ENCODE measurements around the gene FNDC5. TPM values are rescaled to one million over a fixed set of nuclear protein-coding genes. Genes with fewer than 3 reads are reported as not detected.

FNDC5 gene
- total and polyA plus RNA-seq, 9 of the 15 experiments (the other 6 are each of a cell fraction or from before 2014, with no cell fraction given) = 0.06 to 2.1 (median 0.22) TPM

- Histone ChIP-seq H3K79me2 (ENCODE audit: control insufficient read depth, insufficient read depth, low read length) (no peaks in the 10 kb centered on the region), H3K9me1 (ENCODE audit: control insufficient read depth, insufficient read depth, low read length) (no peaks in the 10 kb centered on the region), H2AFZ (ENCODE audit: low read depth, low read length) (no peak overlapping the region), H3K4me1 (replicated peaks in 1 of 2; ENCODE audit: control insufficient read depth in 2 of 2, insufficient read depth in 2 of 2, low read length in 2 of 2) (peaks cover 7 to 19% of the 10 kb centered on the region in 2 experiments; a peak in 4 of 5 replicates), H3K4me2 (ENCODE audit: insufficient read depth, low read length) (peak overlapping the region; percentile 22; the same call in 1 of the 2 replicates), H3K36me3 (ENCODE audit: control insufficient read depth, insufficient read depth, low read length) (no peaks in the 10 kb centered on the region), H3K27me3 (ENCODE audit: control insufficient read depth in 2 of 2, insufficient read depth in 2 of 2, low read length in 2 of 2) (peaks cover 4 to 20% of the 10 kb centered on the region in 2 experiments; a peak in 3 of 5 replicates), H4K20me1 (replicated peaks; ENCODE audit: control insufficient read depth, insufficient read depth, low read length) (peaks cover 9% of the 10 kb centered on the region), H3K9me3 (replicated peaks; ENCODE audit: control insufficient read depth, insufficient read depth, low read depth, low read length) (no peaks in the 10 kb centered on the region), H3K4me3 (peak overlapping the region; percentile 28; the same call in 1 of the 2 replicates), H3K27ac (ENCODE audit: extremely low read depth, low read depth, low read length) (no peak overlapping the region), H3K9ac (ENCODE audit: insufficient read depth in 1 of 2, low read depth in 2 of 2, low read length in 2 of 2) (peak overlapping the region in 1 of 2 experiments; percentile 67; a peak in 2 of 4 replicates)
- FAIRE-seq (peak; percentile 60), DNase-seq (ENCODE audit: extremely low read depth in 1 of 4, low spot score in 3 of 4) (peak in 2 of 4 experiments; percentile 32 to 50), ATAC-seq (peak; percentile 47)
- POLR2A ChIA-PET = interaction anchor here (0.6 to 1.3 kb wide), 4 partner anchors 10 to 34 kb away, joined by 3 read pairs; no protein-coding TSS in a partner anchor
- no peak for TF ChIP-seq ZNF584 (CRISPR knock-in tag; IDR thresholded peaks at IDR 0.05; ENCODE audit: low read depth)
- TF ChIP-seq MAZ (CRISPR knock-in tag; conservative IDR thresholded peaks at IDR 0.05 in 1 of 2, IDR thresholded peaks at IDR 0.05 in 1 of 2) = peak in 1 of 2 experiments; percentile 37; a peak in 1 of 4 replicates
- TF ChIP-seq ZBTB33 (CRISPR knock-in tag; IDR thresholded peaks at IDR 0.05) = no peak
- no peak for TF ChIP-seq ZHX1 (conservative IDR thresholded peaks at IDR 0.05; ENCODE audit: low read length)
- TF ChIP-seq EZH2 (IDR thresholded peaks at IDR 0.05; ENCODE audit: borderline replicate concordance, low read depth, low read length) = peak; percentile 86; the same call in 1 of the 2 replicates
- no peak for TF ChIP-seq MYNN (IDR thresholded peaks at IDR 0.05)
- no peak for TF ChIP-seq MYNN (CRISPR knock-in tag; IDR thresholded peaks at IDR 0.05)
- TF ChIP-seq PBX2 (CRISPR knock-in tag; IDR thresholded peaks at IDR 0.05; ENCODE audit: low read depth) = no peak
- TF ChIP-seq PBX2 (tag; conservative IDR thresholded peaks at IDR 0.05; ENCODE audit: low read depth) = no peak
- no peak for TF ChIP-seq ZNF239 (CRISPR knock-in tag; IDR thresholded peaks at IDR 0.05)
- CTCF ChIA-PET (ENCODE audit: low intra/inter-chr PET ratio) = interaction anchor here (0.5 to 2.9 kb wide), 6 partner anchors 15 to 471 kb away, joined by 3 to 26 read pairs (median 4); partner anchors contain the start of gene HPCA
- WGBS (ENCODE audit: insufficient coverage, low coverage, missing lambda C conversion rate) = 9% methylated on average over 13 of the region's 13 CpGs
- BruUV-seq (replicated peaks) = no TSS peak
- intact Hi-C loops (cut with micrococcal nuclease) = loop anchor here (1.0 to 5.0 kb wide), 5 partner anchors 99 to 469 kb away; no protein-coding TSS in a partner anchor
- in situ Hi-C loops (cut with MboI) = loop anchor here (5.0 kb wide), 1 partner anchor 349 kb away; no protein-coding TSS in a partner anchor
Measured at GRCh38 chr1:32871364-32872191, 866 bp upstream of the FNDC5 start.

Measured in K562 (cell line).